Activated CD4-positive, CD25-positive, alpha-beta regulatory T cell treated with anti-CD3 and anti-CD28 coated beads, Interleukin-2, amount 50 U/mL, for 24 hours (primary cell): ENCODE data around the gene PITPNM3.
A peak's percentile ranks its signal among the peaks of the same experiment; 100 is the strongest.
"Not testable (repeated sequence)": the region's sequence is repeated elsewhere in the genome, so short reads cannot be mapped to it uniquely, and the experiment has no call there.

Experiments
- ATAC-seq, 2 donors: fragments of 150-1000 bp; cut with Tn5 transposase; one replicate each; pipeline ENCODE4 v1.10.0; 2021; ENCODE audit warnings: mild to moderate bottlenecking in 1 of 2, moderate library complexity in 1 of 2

The PITPNM3 gene

DNA sequence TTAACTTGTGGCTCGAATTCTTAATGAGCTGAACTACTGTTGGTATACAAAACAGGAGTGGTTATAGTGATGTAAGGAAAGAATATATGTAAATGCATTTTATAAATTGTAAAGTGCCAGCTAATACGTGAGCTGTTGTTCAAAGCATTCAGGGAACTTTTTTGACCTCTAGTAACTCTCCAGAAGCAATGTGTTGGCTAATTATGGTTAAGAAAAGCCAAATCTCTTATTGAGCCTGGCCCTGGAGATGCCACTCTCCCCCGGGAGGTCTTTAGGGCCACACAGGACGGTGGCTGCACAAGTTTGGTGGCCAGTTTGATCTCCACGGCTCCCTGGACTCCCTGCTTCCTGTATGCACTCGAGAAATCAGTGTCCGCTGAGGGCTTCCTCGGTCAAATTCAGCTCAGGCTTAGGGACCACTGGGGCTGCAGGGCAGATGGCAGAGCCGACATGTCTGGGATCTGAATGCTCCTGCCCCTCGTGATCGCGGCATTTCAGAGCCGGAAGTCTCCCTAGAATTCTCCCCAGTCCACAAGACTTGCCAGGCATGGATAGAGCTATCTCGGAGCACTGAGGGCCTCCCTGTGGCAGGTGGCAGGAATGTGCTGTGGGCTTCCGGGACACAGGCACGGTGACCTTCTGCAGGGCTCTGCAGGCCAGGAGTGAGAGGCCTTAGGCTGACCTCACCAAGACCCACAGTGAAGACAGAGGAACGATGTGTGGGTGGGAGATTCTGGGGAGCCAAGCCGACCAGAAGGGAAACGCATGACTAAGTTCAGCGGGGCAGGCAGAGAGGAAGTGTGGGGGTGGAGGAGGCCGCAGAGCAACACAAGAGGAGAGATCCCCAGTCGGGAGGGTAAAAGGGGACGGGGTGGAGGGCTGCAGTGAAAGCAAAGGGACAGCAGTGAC lies 18.6 kb upstream of the PITPNM3 start:
- peak; percentile 55 to 78 for ATAC-seq

DNA sequence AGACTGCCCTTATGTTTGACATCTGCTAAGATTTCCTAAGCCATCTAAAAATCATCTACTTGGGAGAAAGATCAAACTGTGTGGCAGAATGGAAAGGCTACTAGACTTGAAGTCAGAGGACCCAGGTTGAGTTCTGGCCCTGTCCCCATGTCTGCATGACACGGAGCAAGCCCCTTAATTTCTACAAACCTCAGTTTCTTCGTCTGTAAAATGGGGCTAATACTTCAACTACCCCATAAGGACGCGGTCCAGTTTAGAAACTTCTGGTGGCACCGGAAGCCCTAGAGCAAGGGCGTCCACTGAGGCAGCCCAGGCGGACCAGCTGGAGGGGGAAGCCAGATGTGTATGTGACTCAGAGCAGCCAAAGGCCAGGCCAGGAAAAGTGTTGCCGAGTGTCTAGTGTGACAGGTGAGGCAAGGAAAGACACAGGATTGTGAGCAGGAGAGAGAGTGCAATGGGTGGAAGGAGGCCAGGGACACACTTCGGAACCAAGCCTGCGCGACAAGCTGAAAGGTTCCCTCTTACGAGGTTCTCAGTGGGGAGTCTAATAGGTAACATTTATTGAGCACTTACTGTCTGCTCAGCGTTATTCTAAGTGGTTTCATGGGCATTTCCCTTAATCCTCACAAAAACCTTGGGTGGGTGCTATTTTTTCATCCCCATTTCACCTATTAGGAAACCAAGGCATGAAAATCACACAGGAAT lies 17.8 kb upstream of the PITPNM3 start:
- no peak for ATAC-seq

DNA sequence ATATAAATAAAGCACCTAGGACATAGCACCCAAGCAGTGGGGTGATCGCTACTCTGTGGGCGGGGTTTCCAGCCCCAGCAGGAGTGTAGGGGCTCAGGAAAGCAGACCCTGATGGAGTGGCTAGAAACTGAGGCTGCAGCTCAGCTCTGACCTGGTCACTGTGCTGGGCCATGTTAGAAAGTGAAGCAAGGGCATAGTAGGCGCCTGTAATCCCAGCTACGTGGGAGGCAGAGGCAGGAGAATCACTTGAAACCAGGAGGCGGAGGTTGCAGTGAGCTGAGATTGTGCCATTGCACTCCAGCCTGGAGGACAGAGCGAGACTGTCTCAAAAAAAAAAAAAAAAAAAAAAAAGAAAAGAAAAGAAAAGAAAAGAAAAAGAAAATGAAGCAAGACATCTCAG lies 17.1 kb upstream of the PITPNM3 start:
- ATAC-seq, result not testable (repeated sequence)

DNA sequence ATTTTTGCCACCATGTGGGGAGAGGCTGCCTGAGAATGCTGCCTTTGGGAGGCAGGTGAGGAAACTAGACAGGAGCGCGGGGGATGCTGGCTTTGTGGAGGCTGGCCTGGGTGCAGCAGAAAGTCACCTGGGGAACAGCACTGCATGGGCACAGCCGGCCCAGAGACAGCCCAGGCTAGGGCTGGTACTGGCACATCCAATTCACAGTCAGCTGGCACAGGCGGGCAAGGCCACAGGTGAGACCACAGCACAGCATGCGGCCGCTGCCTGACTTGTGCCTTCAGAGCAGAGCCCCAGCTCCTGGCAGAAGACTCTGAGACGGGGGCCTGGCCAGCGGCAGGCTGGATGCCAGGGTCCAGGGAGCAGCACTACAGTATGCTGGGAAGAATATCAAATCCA lies 16.6 kb upstream of the PITPNM3 start:
- ATAC-seq, result no peak

DNA sequence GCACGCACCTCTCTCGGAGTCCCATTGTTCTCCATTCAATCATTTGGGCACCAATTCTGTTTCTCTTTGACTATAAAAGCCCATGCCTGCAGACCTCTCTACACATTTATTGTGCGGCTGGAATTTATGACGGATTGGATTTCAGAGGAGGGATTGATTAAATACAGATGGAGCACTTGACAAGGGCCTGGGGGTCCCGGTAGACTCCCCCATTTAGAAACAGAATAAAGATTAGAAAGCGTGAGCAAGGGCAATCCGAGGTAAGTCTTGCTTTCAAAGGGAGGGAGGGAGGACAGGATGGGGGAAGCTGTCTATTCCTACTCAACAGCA lies 15.1 kb upstream of the PITPNM3 start:
- no peak for ATAC-seq

DNA sequence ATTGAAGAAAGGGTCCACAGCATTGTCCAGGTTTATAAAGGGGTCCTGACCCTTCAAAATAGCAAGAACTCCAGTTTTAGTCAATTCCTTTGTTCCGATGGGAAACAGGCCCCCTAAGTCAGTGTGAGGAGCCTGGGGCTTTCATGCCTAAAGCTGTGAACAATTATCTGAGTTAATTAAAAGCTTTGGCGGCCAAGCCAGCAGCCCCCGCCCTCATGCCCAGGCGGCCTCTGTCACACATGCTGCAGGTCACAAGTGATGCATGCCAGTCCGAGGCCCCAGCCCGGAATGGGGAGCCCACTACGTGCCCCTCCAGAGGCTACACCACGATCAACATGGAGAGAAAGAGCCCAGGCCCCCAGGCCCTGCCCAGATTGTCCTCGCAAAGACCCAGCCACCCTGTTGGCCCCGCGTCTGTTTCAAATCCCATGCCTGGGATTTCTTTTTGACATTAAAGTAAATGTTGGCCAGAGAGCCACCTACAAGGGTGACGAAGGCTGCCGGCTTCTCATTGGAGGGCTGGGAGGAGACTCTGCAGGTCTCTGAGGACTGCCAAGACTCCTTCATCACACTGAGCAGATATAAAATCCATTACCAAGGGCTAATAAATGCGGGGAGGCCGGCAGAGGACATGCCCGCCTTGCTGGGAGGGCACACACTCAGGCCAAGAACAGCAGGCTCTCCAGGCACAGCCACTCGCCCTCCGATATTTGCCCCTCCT lies 14.5 kb upstream of the PITPNM3 start:
- no peak for ATAC-seq

DNA sequence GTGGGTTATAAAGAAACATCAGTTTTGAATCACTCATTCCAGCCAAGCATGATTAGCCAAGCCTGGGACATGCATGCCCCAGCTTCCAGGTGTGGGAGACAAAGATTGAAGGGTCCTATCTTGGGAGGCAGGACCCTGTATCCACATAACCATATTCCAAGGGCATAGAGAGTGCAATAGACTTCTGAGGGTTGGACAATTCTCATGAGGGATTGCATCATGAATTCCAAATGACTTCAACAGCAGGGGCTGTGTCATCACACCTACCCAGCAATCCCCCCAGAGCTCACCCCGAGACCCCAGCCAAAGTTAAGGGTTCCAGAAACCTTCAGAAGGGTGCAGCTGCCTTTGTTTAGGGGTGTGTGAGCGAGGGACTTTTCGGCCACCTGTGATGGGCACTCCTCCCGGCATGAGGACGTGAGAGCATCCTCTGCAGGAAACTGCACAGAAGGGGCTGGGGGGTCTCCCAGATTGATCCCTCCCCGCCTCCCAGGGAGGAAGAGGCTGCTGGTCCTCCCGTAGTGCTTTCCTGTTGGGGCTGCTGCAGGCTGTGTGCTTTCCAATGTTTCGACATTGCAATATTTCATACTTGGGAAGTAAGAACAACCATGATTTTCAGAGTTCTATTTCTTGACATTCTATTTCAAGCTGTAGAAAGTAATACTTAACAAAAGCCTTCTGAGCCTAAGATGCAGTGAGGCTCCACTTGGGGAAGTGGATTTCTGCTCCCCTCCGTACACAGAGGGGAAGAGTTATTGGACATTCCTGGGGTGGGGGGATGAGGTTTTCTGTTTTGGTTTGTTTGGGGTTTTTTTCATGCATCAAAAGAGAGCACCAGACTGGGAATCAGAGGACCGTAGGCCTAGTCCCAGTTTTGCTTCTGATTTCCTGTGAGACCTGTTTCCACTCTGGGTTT lies 13.3 kb upstream of the PITPNM3 start:
- ATAC-seq, result no peak

DNA sequence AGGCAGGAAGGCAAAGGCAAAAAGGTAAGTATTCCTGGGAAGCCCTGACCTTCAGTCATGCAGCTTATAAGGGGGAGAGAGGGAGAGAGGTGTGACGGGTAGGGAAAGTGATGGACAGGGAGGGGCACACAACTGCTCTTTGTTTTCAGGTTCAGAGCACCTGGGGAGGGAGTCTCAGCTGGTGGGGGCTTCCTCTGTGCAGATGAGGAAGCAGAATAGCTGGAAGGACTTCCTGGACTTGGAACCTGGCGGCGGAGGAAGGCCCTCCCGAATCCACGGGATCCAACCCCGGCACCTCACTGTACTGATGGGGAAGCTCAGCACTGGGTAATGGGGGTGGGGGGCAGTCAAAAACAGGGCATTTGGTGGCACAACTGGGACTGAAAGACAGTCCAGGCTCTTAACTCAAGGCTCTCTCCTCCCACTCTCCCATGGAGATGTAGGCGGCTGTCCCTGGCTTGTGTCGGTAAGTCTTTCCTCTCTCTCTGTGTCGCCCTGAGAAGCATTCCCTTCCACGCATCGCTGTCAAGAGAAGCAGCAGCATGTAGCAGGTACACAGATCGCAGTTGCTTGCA lies 11.9 kb upstream of the PITPNM3 start:
- no peak for ATAC-seq

DNA sequence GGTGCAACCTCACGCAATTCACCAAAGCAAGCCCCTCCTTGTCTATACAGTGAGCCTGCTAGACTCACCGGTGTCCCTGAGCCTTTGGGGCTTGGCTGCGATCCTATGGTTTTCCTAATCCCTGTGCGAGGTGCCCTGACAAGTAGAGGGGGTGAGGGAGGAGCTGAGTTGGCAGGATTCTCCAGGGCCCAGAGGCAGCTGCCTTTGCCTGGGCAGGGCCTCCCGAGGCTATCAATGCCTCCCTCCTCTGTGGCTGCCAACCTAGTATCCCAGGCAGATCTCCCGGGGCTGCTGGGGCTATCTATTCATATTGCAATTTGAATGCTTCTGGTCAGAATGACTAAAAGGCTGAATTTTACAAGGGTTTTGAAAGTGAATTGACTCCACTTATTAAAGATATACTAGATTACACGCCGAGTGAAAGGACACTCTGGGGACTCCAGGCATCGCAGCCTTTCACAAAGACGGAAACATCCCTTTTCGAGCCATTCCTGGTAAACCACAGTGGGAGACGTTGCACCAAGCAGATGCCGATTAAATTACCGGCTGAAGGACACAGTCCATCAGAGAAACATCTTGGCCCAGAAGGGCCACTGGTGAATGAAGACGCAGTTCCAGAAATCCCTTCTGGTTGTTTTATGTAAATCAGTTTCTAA lies 11.3 kb upstream of the PITPNM3 start:
- ATAC-seq, result no peak

DNA sequence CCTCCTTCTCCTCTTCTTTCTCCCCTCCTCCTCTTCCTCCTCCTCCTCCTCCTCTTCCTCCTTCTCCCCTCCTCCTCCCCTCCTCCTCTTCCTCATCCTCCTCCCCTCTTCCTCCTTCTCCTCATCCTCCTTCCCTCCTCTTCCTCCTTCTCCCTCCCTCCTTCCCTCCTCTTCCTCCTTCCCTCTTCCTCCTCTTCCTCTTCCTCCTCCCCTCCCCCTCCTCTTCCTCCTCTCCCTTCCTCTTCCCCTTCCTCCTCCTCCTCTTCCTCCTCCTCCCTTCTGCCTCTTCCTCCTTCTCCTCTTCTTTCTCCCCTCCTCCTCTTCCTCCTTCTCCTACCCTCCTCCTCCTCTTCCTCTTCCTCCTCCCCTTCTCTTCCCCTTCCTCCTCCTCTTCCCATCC lies 5.1 kb upstream of the PITPNM3 start:
- ATAC-seq, result no peak

DNA sequence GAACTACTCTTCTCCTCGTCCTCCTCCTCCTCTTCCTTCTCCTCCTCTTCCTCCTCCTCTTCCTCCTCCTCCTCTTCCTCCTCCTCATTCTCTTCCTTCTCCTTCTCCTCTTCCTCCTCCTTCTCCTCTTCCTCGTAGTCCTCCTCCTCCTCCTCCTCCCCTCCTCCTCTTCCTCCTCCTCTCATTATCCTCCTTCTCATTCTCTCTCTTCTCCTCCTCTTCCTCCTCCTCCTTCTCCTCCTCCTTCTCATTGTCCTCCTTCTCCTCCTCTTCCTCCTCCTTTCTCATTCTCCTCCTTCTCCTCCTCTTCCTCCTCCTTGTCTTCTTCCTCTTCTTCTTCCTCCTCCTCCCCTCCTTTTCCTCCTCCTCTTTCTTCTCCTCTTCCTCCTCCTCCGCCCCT lies 4.1 kb upstream of the PITPNM3 start:
- no peak for ATAC-seq

DNA sequence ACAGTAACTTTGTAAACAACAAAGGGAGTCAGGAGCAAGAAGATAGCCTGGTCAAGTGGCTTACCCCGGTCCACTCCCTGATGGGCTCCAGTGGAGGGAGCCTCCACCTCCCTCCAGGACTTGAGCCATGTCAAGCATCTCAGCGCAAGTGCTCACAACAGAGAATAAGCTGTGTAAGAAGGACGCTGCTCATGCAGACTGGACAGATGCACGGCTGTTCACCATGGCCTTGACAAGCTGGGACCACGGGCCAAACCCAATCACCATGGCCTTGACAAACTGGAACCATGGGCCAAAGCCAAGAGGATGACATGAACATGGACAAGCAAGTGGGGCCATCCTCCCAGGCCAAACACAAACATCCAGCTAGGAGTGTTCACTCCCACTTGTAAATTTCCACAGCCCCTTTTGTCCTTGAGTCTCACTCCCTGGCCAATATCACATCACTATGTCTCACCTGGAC lies 3.4 kb upstream of the PITPNM3 start:
- ATAC-seq, result no peak

DNA sequence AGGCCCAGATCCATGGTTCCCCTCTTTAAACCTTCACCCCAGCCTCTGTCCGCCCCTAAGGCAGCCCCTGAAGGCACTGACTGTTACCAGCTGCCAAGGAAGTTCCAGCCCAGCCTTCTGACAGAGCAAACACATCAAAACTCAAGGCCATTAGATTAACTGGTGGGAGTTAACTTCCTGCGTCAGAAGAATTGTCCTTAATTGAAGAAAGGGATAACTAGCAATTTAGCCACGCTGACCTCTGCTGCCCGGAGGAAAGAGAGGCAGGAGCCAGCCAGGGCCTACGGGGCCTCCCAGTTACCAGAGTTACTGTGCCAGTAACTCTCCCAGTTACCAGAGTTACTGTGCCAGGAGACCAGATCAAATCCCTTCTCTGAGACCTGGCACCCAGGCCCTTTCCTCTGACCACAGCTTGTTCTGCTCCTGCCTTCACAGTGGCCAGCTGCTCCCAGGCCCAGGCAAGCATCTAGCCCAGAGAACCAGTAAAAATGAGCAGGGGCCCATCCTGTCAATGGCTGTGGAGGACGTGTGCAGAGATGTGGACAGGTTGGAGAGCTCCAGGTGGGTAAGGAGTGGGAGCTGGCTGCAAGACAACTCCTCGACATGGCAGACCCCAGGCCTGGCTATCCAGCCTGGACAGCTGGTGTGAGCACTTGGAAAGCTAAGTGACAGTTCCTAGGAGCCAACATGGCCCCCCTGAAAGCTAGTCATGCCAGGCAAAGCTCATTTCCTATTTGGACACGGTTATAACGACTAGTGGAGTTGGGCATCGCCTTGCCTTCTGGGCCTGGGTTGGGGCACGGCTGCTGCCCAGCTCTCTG lies 2.8 kb upstream of the PITPNM3 start:
- ATAC-seq, result no peak

DNA sequence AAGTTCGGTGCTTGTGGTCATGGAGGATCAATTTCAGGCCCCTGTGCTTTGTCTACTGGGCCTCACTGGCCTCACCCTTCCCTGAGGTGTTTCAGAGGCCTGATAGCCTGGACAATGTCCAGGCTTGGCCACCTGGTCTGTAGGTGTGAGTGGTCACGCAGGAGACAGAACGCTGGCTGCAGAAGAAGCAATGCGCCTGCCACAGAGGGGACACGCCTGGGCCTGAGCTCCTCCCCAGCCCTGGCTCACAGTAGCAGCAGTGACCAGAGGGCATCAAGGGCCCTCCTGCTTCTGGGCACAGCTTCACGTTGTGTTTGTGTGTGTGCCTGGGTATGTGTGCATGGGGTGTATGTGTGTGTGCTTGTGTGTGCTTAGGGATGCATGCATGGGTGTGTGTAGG lies 1.9 kb upstream of the PITPNM3 start:
- ATAC-seq, result no peak

DNA sequence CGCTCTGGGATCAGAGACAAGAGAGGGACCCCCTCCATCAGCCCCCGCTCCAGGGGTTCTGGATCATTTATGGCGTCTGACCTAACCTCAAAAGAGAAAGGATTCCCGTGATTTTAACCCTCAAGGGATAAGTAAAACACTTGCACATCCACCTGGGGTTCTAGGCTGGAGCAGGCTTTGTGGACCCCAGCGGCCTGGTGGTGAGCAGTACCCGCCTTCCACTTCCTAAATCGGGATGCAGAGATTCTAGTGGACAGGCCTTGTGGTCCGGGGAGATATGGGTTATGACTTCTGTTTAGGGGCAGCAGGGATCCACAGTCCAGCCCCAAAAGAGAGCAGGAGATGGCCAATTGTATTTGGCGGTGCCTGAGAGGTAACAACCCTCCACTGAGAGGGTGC lies 684 bp upstream of the PITPNM3 start:
- ATAC-seq, result no peak

DNA sequence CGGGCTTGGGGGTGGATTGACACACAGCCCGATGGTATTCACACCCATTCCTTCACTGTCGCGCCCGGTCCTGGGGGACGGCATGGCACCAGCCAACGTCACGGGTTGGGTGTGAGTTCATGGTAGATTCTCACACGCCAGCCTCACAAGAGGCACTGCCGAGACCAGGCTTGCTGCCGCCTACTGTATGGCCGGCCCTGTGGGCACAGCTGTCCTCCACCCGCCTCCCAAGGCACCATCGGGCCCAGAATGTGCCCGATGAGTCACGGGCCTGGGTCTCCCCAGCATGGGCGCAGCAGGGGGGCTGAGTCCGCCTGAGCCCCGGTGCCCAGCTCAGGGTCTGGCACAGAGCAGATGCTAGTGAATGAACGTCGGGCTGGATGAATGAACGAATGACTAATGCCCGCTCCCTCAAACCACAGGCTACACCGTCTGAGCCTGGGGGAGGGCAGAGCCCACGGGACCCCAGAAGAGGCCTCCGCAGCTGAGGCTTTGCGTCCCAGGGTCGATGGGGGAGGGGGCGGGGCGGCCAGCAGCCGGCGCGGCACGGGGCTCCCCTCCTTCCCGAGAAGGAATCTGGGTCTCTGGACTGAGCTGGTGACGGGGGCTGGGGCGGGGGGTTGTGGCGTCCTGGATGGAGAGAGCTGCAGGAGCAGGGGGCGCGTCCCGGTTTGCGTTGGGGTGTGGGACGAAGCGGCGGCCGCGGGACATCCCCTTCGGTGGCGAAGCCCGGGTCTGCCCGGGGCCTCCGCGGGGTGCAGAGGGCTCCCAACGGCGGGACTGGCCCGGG lies 829 bp downstream of the PITPNM3 start:
- ATAC-seq, result peak; percentile 49 to 55

DNA sequence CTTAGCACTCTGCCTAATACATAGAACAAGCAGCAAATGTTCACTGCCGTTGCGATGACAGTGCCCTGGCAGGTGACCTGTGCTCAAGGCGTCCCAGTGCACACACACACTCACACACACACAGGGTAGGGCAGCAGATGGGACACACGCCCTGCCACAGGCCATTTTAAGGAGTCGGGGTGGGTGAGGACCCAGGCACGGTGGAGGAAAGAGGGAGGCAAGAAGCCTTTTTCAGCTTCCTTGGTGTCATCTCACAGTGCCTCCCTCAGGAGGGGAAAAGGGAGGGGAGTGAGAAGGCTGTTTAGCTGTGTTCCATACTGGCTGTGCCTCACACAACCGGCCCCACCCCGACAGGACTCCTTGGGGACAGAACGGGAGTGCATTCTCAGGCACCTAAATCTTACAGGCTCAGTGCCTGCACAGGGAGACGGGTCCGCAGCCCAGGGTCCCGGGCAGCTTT lies 1.5 kb downstream of the PITPNM3 start:
- ATAC-seq, result no peak

DNA sequence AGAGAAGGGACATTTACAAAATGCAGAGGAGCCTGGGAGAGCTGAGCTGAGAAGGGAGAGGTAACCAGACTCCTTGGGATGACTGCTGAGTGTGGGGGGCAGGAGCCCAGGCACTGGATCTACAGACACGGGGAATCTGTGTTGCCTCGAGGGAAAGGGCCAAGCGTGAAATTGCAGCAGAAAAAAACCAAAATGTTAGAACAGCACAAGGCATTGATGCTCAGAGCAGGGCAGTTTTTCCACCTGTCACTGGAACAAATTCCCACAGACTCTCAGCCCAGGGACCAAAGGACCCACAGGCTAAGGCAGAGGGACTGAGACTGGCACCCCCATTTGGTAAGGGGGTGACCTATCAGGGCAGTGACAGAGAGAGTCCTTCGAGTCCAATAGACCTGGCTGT lies 2.0 kb downstream of the PITPNM3 start:
- no peak for ATAC-seq

DNA sequence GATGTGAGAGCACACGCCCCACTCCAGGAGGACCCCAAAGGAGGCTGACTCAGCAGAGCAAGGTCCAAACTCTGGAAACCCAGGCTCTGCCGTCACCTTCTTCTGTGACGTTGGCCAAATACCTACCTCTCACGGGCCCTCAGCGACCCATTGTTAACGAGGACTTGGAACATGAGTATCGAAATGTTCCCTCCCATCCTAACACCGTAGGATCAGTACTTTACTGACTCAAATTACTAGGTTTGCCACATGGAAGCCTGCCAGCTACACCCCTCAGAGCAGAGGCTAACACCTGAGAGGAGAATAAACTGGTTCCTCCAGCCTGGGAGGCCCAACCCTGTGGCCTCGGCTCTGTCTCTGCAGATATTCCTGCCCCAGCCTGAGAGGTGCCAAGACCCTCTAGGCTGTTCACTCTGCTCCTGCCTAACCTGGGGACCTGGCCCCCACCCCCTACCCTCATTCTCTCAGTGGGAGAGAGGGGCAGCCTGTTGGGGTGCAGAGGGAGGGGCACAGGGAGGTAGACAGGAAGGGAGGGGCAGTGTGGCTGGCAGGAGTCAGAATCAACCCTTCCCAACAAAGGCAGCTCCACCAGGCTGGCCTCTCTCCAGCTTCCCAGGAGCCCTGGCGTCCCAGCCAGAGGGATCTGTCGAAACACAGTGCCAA lies 4.4 kb downstream of the PITPNM3 start:
- ATAC-seq, result no peak
